CD8-positive, alpha-beta memory T cell (primary cell): ENCODE results near the gene PDCD2L. TPM values are rescaled to one million over a fixed set of nuclear protein-coding genes. Genes with fewer than 3 reads are reported as not detected.
"Not testable (repeated sequence)": the region's sequence is repeated elsewhere in the genome, so short reads cannot be mapped to it uniquely, and the experiment has no call there.

ENCODE experiments used
- CTCF ChIA-PET: fragments of 350-600 bp; sonication (Branson Sonifier 250); formaldehyde crosslinking; loops from one replicate; lab custom pipeline; 2021; ENCODE audit warnings: antibody characterized with exemption; lab: Charles Lee
- POLR2A ChIA-PET: fragments of 350-600 bp; sonication (Branson Sonifier 250); formaldehyde crosslinking; loops from one replicate; lab custom pipeline; 2021; ENCODE audit warnings: antibody characterized with exemption; lab: Charles Lee
- DNase-seq, 5 donors: peaks; one replicate each; pipeline versions ENCODE4 v3.0.0 to v3.0.0-alpha.2; 2020 to 2022; ENCODE audit warnings: mixed read lengths in 1 of 5
- H3K27ac ChIP-seq: one replicate; pipeline ENCODE4 v1.7.0; 2013; ENCODE audit warnings: low read depth, mild to moderate bottlenecking, low read length, moderate library complexity
- H3K27me3 ChIP-seq: 2 replicates; pipeline ENCODE4 v1.7.0; 2013; ENCODE audit warnings: low read length, mild to moderate bottlenecking; ENCODE audit not compliant: insufficient read depth, poor library complexity, severe bottlenecking
- H3K36me3 ChIP-seq: 2 replicates; pipeline ENCODE4 v1.7.0; 2013; ENCODE audit warnings: mild to moderate bottlenecking, low read length, moderate library complexity; ENCODE audit not compliant: insufficient read depth
- H3K4me1 ChIP-seq: 2 replicates; pipeline ENCODE4 v1.7.0; 2013; ENCODE audit warnings: mild to moderate bottlenecking, low read length, moderate library complexity; ENCODE audit not compliant: insufficient read depth
- H3K4me3 ChIP-seq: 2 replicates; pipeline ENCODE4 v1.7.0; 2013; ENCODE audit warnings: mild to moderate bottlenecking, low read length
- H3K9me3 ChIP-seq: 2 replicates; pipeline ENCODE4 v1.7.0; 2013; ENCODE audit warnings: mild to moderate bottlenecking, low read length
- H3K27ac Mint-ChIP-seq, 8 donors: one replicate each; pipeline ENCODE4 v1.8.0; 2020 to 2021; ENCODE audit warnings: mixed read lengths in 8 of 8, mild to moderate bottlenecking in 6 of 8, inconsistent platforms in 3 of 8, moderate library complexity in 3 of 8
- H3K27me3 Mint-ChIP-seq, 2 donors: one replicate each; pipeline ENCODE4 v1.8.0; 2020 to 2021; ENCODE audit warnings: mixed read lengths in 2 of 2, mild to moderate bottlenecking in 1 of 2, moderate library complexity in 1 of 2
- H3K36me3 Mint-ChIP-seq, 3 donors: one replicate each; pipeline ENCODE4 v1.8.0; 2020 to 2021; ENCODE audit warnings: mixed read lengths in 3 of 3, inconsistent platforms in 1 of 3, mild to moderate bottlenecking in 1 of 3
- H3K4me1 Mint-ChIP-seq, 3 donors: one replicate each; pipeline ENCODE4 v1.8.0; 2020 to 2021; ENCODE audit warnings: mixed read lengths in 3 of 3, inconsistent platforms in 1 of 3, mild to moderate bottlenecking in 1 of 3
- H3K4me3 Mint-ChIP-seq, 7 donors: one replicate each; pipeline ENCODE4 v1.8.0; 2020 to 2021; ENCODE audit warnings: mixed read lengths in 7 of 7, mild to moderate bottlenecking in 6 of 7, moderate library complexity in 4 of 7, inconsistent platforms in 2 of 7
- H3K9me3 Mint-ChIP-seq, 5 donors: one replicate each; pipeline ENCODE4 v1.8.0; 2020 to 2022; ENCODE audit warnings: mixed read lengths in 5 of 5, mild to moderate bottlenecking in 3 of 5, moderate library complexity in 2 of 5, inconsistent platforms in 1 of 5
- polyA plus RNA-seq: library from polyadenylated mRNA; unstranded; fragments of 300-500 nt; fragmentation: Illumina TruSeq; gene quantifications from one replicate; pipeline ENCODE4 v1.2.3, GENCODE V29; 2021
- total RNA-seq, 2 experiments: library from RNA; stranded (reverse); gene quantifications; one replicate each; pipeline ENCODE4 v1.2.3, GENCODE V29; 2021

PDCD2L gene
- total and polyA plus RNA-seq, 3 experiments from 2014 or later, result 19.9 to 46.2 (median 40.0) TPM

DNA sequence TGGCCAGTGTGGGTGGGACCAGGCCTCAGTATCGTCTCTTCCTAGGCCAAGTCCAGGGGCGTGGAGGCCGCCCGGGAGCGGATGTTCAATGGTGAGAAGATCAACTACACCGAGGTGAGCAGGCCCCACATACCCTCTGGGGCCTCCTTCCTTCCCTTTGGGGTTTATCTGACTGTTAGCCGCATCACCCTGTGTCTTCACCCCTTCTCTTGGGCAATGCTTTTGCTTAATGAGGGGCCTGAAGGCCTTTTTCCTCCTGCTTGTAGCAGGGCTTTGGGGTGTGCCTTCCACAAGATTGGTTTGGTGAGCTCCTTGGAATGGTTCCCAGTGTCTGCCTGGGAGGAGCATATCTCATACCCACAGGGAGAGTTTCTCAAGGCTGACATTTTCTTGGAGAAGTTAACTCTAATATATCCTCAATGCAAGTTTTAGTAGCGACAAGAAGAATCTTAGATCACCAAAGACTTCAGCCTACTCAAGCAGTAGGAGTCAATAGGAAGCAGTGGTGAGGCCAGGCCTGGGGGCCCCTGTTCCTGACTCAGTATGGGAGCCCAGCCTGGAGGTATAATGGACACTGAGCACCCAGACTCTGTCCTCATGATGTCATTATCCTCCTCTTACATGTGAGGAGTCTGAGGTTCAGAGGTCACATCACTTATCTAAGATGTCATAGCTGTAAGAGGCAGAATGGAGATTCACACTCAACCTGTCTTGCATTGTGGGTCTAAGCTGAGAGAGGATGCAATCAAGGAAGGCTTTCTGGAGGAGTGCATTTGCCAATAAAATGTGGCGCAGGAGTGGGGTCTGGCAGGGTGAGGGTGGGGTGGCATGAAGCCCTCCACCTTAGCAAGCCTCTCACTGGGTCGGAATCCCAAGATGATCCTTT is 37.2 kb upstream of the PDCD2L start:
- H3K36me3 ChIP-seq, result peaks cover 31% of the 10 kb centered on the region
- no peaks in the 10 kb centered on the region for H3K27me3 ChIP-seq
- ChIA-PET CTCF (interaction anchor here (3.6 kb wide), 1 partner anchor 8 kb away, joined by 9 read pairs; no protein-coding TSS in a partner anchor), POLR2A (interaction anchor here (0.5 to 1.0 kb wide), 2 partner anchors 97 to 1704 kb away, joined by 3 to 4 read pairs; no protein-coding TSS in a partner anchor)
- Mint-ChIP-seq H3K9me3 (no peaks in the 10 kb centered on the region), H3K4me3 (peak overlapping the region; percentile 95 to 99 (median 96)), H3K4me1 (peaks cover 35 to 54% (median 39%) of the 10 kb centered on the region in 3 donors), H3K27me3 (no peaks in the 10 kb centered on the region), H3K36me3 (peaks cover 6 to 55% (median 7%) of the 10 kb centered on the region in 3 donors), H3K27ac (peak overlapping the region; percentile 80 to 95 (median 92))
- DNase-seq, result no peak
- no peaks in the 10 kb centered on the region for H3K9me3 ChIP-seq
- H3K27ac ChIP-seq, result peak overlapping the region; percentile 81
- peak overlapping the region; percentile 92 for H3K4me3 ChIP-seq
- peaks cover 31% of the 10 kb centered on the region for H3K4me1 ChIP-seq

DNA sequence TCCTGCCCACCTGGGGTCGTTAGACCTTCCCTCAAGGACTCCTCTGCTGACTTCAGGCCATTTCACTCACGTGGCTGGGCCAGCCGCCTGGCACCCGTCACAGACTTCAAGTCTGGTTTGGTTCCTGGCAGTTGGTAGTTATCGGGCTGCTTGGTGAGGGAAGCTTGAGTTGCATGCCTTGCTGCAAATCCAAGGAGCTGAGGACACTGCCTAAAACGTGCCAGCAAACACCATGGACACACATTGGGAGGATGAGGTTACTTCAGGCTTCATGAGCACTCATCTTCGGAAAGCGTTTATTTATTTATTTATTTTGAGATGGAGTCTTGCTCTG is 36.6 kb upstream of the PDCD2L start:
- DNase-seq, result no peak
- Mint-ChIP-seq H3K27me3 (no peaks in the 10 kb centered on the region), H3K36me3 (peaks cover 6 to 60% (median 7%) of the 10 kb centered on the region in 3 donors), H3K4me3 (no peak overlapping the region), H3K27ac (peak overlapping the region in 2 of 8 donors; percentile 61 to 83), H3K4me1 (peaks cover 35 to 60% (median 39%) of the 10 kb centered on the region in 3 donors), H3K9me3 (no peaks in the 10 kb centered on the region)
- H3K27me3 ChIP-seq, result no peaks in the 10 kb centered on the region
- H3K27ac ChIP-seq, result no peak overlapping the region
- peaks cover 31% of the 10 kb centered on the region for H3K36me3 ChIP-seq
- no peak overlapping the region for H3K4me3 ChIP-seq
- H3K4me1 ChIP-seq, result peaks cover 31% of the 10 kb centered on the region
- ChIA-PET CTCF (interaction anchor here (3.6 kb wide), 1 partner anchor 8 kb away, joined by 9 read pairs; no protein-coding TSS in a partner anchor), POLR2A (no interaction called here)
- H3K9me3 ChIP-seq, result no peaks in the 10 kb centered on the region

DNA sequence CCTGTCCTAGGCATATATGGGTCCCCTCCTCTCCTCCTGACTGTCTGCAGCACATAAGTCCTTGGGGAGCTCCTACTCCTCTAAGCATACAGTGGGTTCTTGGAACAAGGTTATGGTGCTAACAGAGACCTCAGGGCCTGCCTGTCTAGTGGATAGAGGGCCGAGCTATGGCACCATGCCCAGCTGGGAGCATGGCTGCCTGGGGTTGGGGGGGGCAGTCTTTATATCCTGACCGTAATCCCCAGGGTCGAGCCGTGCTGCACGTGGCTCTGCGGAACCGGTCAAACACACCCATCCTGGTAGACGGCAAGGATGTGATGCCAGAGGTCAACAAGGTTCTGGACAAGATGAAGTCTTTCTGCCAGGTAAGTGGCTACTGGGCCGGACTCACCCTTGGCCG is 35.9 kb upstream of the PDCD2L start:
- no peak for DNase-seq
- no peaks in the 10 kb centered on the region for H3K27me3 Mint-ChIP-seq
- no peaks in the 10 kb centered on the region for H3K9me3 Mint-ChIP-seq
- H3K27ac Mint-ChIP-seq, result peak overlapping the region in 3 of 8 donors; percentile 70 to 79 (median 71)
- H3K4me1 Mint-ChIP-seq, result peaks cover 35 to 60% (median 39%) of the 10 kb centered on the region in 3 donors
- H3K36me3 ChIP-seq, result peaks cover 31% of the 10 kb centered on the region
- no peaks in the 10 kb centered on the region for H3K27me3 ChIP-seq
- ChIA-PET CTCF (interaction anchor here (3.6 kb wide), 1 partner anchor 9 kb away, joined by 9 read pairs; no protein-coding TSS in a partner anchor), POLR2A (interaction anchor here (1.5 kb wide), 1 partner anchor 9 kb away, joined by 3 read pairs; no protein-coding TSS in a partner anchor)
- peak overlapping the region in 6 of 7 donors; percentile 19 to 78 (median 51) for H3K4me3 Mint-ChIP-seq
- H3K27ac ChIP-seq, result no peak overlapping the region
- H3K4me1 ChIP-seq, result peaks cover 31% of the 10 kb centered on the region
- H3K36me3 Mint-ChIP-seq, result peaks cover 6 to 61% (median 7%) of the 10 kb centered on the region in 3 donors
- H3K4me3 ChIP-seq, result no peak overlapping the region
- H3K9me3 ChIP-seq, result no peaks in the 10 kb centered on the region

- peaks cover 31% of the 10 kb centered on the region for H3K36me3 ChIP-seq
- not testable (repeated sequence) for H3K4me3 ChIP-seq, DNase-seq, H3K27ac ChIP-seq, H3K27me3 ChIP-seq, H3K27ac Mint-ChIP-seq, H3K4me3 Mint-ChIP-seq, H3K27me3 Mint-ChIP-seq, H3K9me3 ChIP-seq, H3K9me3 Mint-ChIP-seq
- H3K4me1 ChIP-seq, result peaks cover 29% of the 10 kb centered on the region
- H3K36me3 Mint-ChIP-seq, result peaks cover 6 to 67% (median 7%) of the 10 kb centered on the region in 3 donors
- peaks cover 38 to 65% (median 43%) of the 10 kb centered on the region in 3 donors for H3K4me1 Mint-ChIP-seq
- POLR2A ChIA-PET, result interaction anchor here (1.5 kb wide), 1 partner anchor 10 kb away, joined by 3 read pairs; no protein-coding TSS in a partner anchor
- CTCF ChIA-PET, result interaction anchor here (3.6 kb wide), 1 partner anchor 10 kb away, joined by 9 read pairs; no protein-coding TSS in a partner anchor
Measured at GRCh38 chr19:34369166-34369565, 35.0 kb upstream of the PDCD2L start.

DNA sequence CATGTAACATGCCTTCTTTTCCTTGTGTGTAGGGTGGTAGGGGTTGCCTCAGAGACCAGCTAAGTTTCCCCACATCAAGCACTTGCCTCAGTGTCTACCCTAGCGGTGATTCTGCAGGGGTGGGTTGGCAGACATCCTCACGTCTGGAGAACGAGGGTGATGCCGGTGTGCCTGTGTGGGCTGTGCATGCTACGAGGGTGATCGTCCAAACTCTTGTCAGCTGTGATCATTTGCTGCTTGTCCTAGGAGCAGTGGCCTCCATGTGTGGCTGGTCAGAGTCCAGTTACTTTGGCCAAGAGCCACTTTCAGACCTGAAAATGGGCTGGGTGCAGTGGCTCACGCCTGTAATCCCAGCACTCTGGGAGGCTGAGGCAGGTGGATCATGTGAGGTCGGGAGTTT is 34.1 kb upstream of the PDCD2L start:
- Mint-ChIP-seq H3K27me3 (no peaks in the 10 kb centered on the region), H3K4me1 (peaks cover 34 to 63% (median 38%) of the 10 kb centered on the region in 3 donors), H3K36me3 (peaks cover 6 to 75% (median 10%) of the 10 kb centered on the region in 3 donors), H3K27ac (peak overlapping the region in 3 of 8 donors; percentile 25 to 66 (median 39)), H3K9me3 (no peaks in the 10 kb centered on the region), H3K4me3 (no peak overlapping the region)
- POLR2A ChIA-PET, result no interaction called here
- DNase-seq, result no peak
- no peak overlapping the region for H3K27ac ChIP-seq
- H3K27me3 ChIP-seq, result no peaks in the 10 kb centered on the region
- peaks cover 22% of the 10 kb centered on the region for H3K4me1 ChIP-seq
- CTCF ChIA-PET, result interaction anchor here (3.6 kb wide), 1 partner anchor 11 kb away, joined by 9 read pairs; no protein-coding TSS in a partner anchor
- no peak overlapping the region for H3K4me3 ChIP-seq
- no peaks in the 10 kb centered on the region for H3K9me3 ChIP-seq
- H3K36me3 ChIP-seq, result peaks cover 31% of the 10 kb centered on the region

GRCh38 chr19:34370983-34371382 is 33.2 kb upstream of the PDCD2L start:
- no peak overlapping the region for H3K4me3 ChIP-seq
- ChIA-PET CTCF (no interaction called here), POLR2A (interaction anchor here (0.7 kb wide), 1 partner anchor 1262 kb away, joined by 3 read pairs; no protein-coding TSS in a partner anchor)
- Mint-ChIP-seq H3K4me3 (peak overlapping the region in 1 of 7 donors; percentile 2), H3K27me3 (no peaks in the 10 kb centered on the region), H3K4me1 (peaks cover 29 to 57% (median 32%) of the 10 kb centered on the region in 3 donors), H3K9me3 (no peaks in the 10 kb centered on the region), H3K27ac (peak overlapping the region in 3 of 8 donors; percentile 29 to 79 (median 79)), H3K36me3 (peaks cover 6 to 79% (median 10%) of the 10 kb centered on the region in 3 donors)
- no peak overlapping the region for H3K27ac ChIP-seq
- no peaks in the 10 kb centered on the region for H3K9me3 ChIP-seq
- peaks cover 19% of the 10 kb centered on the region for H3K4me1 ChIP-seq
- H3K36me3 ChIP-seq, result peaks cover 34% of the 10 kb centered on the region
- no peaks in the 10 kb centered on the region for H3K27me3 ChIP-seq
- no peak for DNase-seq

- Mint-ChIP-seq H3K4me3 (peak overlapping the region in 1 of 7 donors; percentile 56), H3K36me3 (peaks cover 6 to 77% (median 12%) of the 10 kb centered on the region in 3 donors)
Measured at GRCh38 chr19:34373601-34374288, 30.5 kb upstream of the PDCD2L start.

More at GRCh38 chr19:34373601-34374288, 30.5 kb upstream of the PDCD2L start:
- no peak overlapping the region for H3K4me3 ChIP-seq
- ChIA-PET CTCF (interaction anchor here (0.6 kb wide), 1 partner anchor 963 kb away, joined by 3 read pairs; no protein-coding TSS in a partner anchor), POLR2A (no interaction called here)
- no peaks in the 10 kb centered on the region for H3K4me1 ChIP-seq
- no peak overlapping the region for H3K27ac ChIP-seq
- peaks cover 10 to 32% (median 12%) of the 10 kb centered on the region in 3 donors for H3K4me1 Mint-ChIP-seq
- no peaks in the 10 kb centered on the region for H3K9me3 ChIP-seq
- peaks cover 29% of the 10 kb centered on the region for H3K36me3 ChIP-seq
- H3K27me3 ChIP-seq, result no peaks in the 10 kb centered on the region
- peak overlapping the region in 2 of 8 donors; percentile 65 to 84 for H3K27ac Mint-ChIP-seq
- no peak for DNase-seq
- no peaks in the 10 kb centered on the region for H3K27me3 Mint-ChIP-seq
- no peaks in the 10 kb centered on the region for H3K9me3 Mint-ChIP-seq
